ENCODE measurements around the gene BORCS6.
"Not testable (repeated sequence)": the region's sequence is repeated elsewhere in the genome, so short reads cannot be mapped to it uniquely, and the experiment has no call there.

BORCS6 gene

GRCh38 chr17:8189711-8190477 lies at the start of gene BORCS6:
Gene BORCS6, minus strand, starts transcription at chr17:8190180. Its CDS starts 40 bp downstream, at chr17:8190140.
- DNase-seq = peak; percentile 94

GRCh38 chr17:8237886-8238285 lies 47.9 kb upstream of the BORCS6 start:
- no peak for DNase-seq

- DNase-seq = no peak
These were observed 47.2 kb upstream of the BORCS6 start for GRCh38 chr17:8237175-8237574.

- DNase-seq = no peak
These were observed 45.7 kb upstream of the BORCS6 start for GRCh38 chr17:8235676-8236075.

GRCh38 chr17:8234361-8235270 lies 44.6 kb upstream of the BORCS6 start:
- no peak for DNase-seq

GRCh38 chr17:8231701-8232100 lies 41.7 kb upstream of the BORCS6 start:
- DNase-seq = no peak

- DNase-seq = no peak
These were observed 37.2 kb upstream of the BORCS6 start for GRCh38 chr17:8227238-8227581.

- peak; percentile 82 for DNase-seq
These were observed 36.7 kb upstream of the BORCS6 start for GRCh38 chr17:8226536-8227237.

GRCh38 chr17:8225813-8226535 lies 36.0 kb upstream of the BORCS6 start:
- DNase-seq = peak; percentile 90

GRCh38 chr17:8224891-8225812 lies 35.2 kb upstream of the BORCS6 start:
- no peak for DNase-seq

- DNase-seq = peak; percentile 75
These were observed 33.6 kb upstream of the BORCS6 start for GRCh38 chr17:8223356-8224126.

- DNase-seq = peak; percentile 97
These were observed 32.8 kb upstream of the BORCS6 start for GRCh38 chr17:8222630-8223355.

GRCh38 chr17:8222380-8222629 lies 32.3 kb upstream of the BORCS6 start:
- no peak for DNase-seq

GRCh38 chr17:8221663-8222379 lies 31.8 kb upstream of the BORCS6 start:
- DNase-seq = peak; percentile 95

GRCh38 chr17:8220783-8221662 lies 31.0 kb upstream of the BORCS6 start:
- peak; percentile 99 for DNase-seq

- DNase-seq = not testable (repeated sequence)
These were observed 24.0 kb upstream of the BORCS6 start for GRCh38 chr17:8214000-8214399.

- no peak for DNase-seq
These were observed 22.6 kb upstream of the BORCS6 start for GRCh38 chr17:8212312-8213180.

Data from stimulated activated CD8-positive, alpha-beta memory T cell treated with anti-CD3 and anti-CD28 coated beads, Interleukin-4, amount 100 ng/mL, for 48 hours (primary cell).